ENCODE measurements around the gene SNX1.

DNA sequence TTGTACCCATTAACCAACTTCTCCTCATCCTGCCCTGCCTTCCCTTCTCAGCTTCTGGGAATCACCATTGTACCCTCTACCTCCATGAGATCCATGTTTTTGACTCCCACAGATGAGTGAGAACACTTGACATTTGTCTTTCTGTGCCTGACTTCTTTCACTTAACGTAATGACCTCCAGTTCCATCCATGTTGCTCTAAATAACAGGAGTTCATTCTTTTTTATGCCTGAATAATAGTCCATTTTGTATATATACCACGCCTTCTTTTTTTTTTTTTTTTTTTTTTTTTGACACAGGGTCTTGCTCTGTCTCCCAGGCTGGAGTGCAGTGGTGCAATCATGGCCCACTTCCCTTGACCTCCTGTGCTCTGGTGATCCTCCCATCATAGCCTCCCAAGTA lies 6.7 kb downstream of the SNX1 start:
- TF ChIP-seq, protein P1, sequence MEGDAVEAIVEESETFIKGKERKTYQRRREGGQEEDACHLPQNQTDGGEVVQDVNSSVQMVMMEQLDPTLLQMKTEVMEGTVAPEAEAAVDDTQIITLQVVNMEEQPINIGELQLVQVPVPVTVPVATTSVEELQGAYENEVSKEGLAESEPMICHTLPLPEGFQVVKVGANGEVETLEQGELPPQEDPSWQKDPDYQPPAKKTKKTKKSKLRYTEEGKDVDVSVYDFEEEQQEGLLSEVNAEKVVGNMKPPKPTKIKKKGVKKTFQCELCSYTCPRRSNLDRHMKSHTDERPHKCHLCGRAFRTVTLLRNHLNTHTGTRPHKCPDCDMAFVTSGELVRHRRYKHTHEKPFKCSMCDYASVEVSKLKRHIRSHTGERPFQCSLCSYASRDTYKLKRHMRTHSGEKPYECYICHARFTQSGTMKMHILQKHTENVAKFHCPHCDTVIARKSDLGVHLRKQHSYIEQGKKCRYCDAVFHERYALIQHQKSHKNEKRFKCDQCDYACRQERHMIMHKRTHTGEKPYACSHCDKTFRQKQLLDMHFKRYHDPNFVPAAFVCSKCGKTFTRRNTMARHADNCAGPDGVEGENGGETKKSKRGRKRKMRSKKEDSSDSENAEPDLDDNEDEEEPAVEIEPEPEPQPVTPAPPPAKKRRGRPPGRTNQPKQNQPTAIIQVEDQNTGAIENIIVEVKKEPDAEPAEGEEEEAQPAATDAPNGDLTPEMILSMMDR (optimal IDR thresholded peaks at IDR 0.05 in 1 of 3, IDR thresholded peaks at IDR 0.05 in 1 of 3, conservative IDR thresholded peaks at IDR 0.05 in 1 of 3; ENCODE audit: extremely low read depth in 1 of 3, insufficient read depth in 2 of 3, low read length in 3 of 3): no peak
- TF ChIP-seq EZH2 (IDR thresholded peaks at IDR 0.05; ENCODE audit: low read length): no peak

All from keratinocyte (primary cell).